ENCODE data around the gene IFNA7.

DNA sequence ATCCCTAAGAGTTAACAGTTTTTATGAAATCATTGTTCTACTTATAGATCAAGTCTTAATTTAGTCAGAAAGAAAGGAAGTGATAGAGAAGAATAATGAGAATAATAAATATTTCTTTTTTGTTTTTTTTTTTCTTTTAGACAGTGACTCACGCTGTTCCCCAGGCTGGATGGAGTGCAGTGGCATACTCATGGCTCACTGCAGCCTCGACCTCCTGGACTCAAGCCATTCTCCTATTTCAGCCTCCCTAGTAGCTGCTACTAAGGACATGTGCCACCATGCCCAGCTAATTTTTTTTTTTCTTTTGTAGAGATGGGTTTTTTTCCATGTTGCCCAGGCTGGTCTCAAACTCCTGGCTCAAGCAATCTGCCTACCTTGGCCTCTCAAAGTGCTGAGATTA, 46.5 kb downstream of the IFNA7 start:
- TF ChIP-seq POLR2AphosphoS5 (IDR thresholded peaks at IDR 0.05; ENCODE audit: low read depth, low read length) (no peak), POLR2A (IDR thresholded peaks at IDR 0.05; ENCODE audit: low read depth, low read length) (no peak), TAF1 (IDR thresholded peaks at IDR 0.05; ENCODE audit: borderline replicate concordance, low read depth, low read length) (no peak)

Data from GM12892 (cell line).